IPS-NIHi11 (cell line): ENCODE measurements around the gene PPM1B.
"Not testable (repeated sequence)": the region's sequence is repeated elsewhere in the genome, so short reads cannot be mapped to it uniquely, and the experiment has no call there.

Source experiments
- DNase-seq: peaks from one replicate; pipeline ENCODE4 v3.0.0; 2012; ENCODE audit warnings: mixed read lengths, low spot score

PPM1B gene

GRCh38 chr2:44163777-44164176, 4.9 kb upstream of the PPM1B start:
- DNase-seq: no peak

GRCh38 chr2:44164617-44165016, 4.1 kb upstream of the PPM1B start:
- no peak for DNase-seq

- no peak for DNase-seq
These were observed 2.6 kb upstream of the PPM1B start for GRCh38 chr2:44166096-44166495.

- no peak for DNase-seq
These were observed 1.3 kb upstream of the PPM1B start for GRCh38 chr2:44167311-44167907.

- DNase-seq: peak; percentile 98
These were observed 581 bp upstream of the PPM1B start for GRCh38 chr2:44167908-44168680.

GRCh38 chr2:44169155-44169898, 652 bp downstream of the PPM1B start:
- DNase-seq: peak; percentile 37

GRCh38 chr2:44170311-44170717, 1.6 kb downstream of the PPM1B start:
- no peak for DNase-seq

- no peak for DNase-seq
These were observed 2.3 kb downstream of the PPM1B start for GRCh38 chr2:44171018-44171417.

- not testable (repeated sequence) for DNase-seq
These were observed 2.8 kb downstream of the PPM1B start for GRCh38 chr2:44171442-44171841.

GRCh38 chr2:44172576-44172975, 3.9 kb downstream of the PPM1B start:
- no peak for DNase-seq

- no peak for DNase-seq
These were observed 10.3 kb downstream of the PPM1B start for GRCh38 chr2:44178950-44179349.

GRCh38 chr2:44181648-44182047, 13.0 kb downstream of the PPM1B start:
- DNase-seq: no peak

- no peak for DNase-seq
These were observed 15.4 kb downstream of the PPM1B start for GRCh38 chr2:44184106-44184505.

GRCh38 chr2:44186810-44187209, 18.1 kb downstream of the PPM1B start:
- DNase-seq: no peak

GRCh38 chr2:44187251-44187650, 18.6 kb downstream of the PPM1B start:
- no peak for DNase-seq

GRCh38 chr2:44188696-44189095, 20.0 kb downstream of the PPM1B start:
- no peak for DNase-seq

- no peak for DNase-seq
These were observed 20.4 kb downstream of the PPM1B start for GRCh38 chr2:44189104-44189503.

- DNase-seq: no peak
These were observed 21.9 kb downstream of the PPM1B start for GRCh38 chr2:44190526-44190925.

- no peak for DNase-seq
These were observed 23.1 kb downstream of the PPM1B start for GRCh38 chr2:44191739-44192138.

- no peak for DNase-seq
These were observed 24.0 kb downstream of the PPM1B start for GRCh38 chr2:44192646-44193045.

GRCh38 chr2:44195714-44196113, 27.0 kb downstream of the PPM1B start:
- no peak for DNase-seq

GRCh38 chr2:44197816-44198215, 29.1 kb downstream of the PPM1B start:
- no peak for DNase-seq

GRCh38 chr2:44200011-44200410, 31.3 kb downstream of the PPM1B start:
- no peak for DNase-seq
